Skeletal muscle cell (primary cell): ENCODE data around the gene PROX1.

ENCODE experiments used
- DNase-seq: peaks from one replicate; pipeline ENCODE4 v3.0.0-alpha.2; 2010; ENCODE audit warnings: low read depth
- H3K4me3 ChIP-seq: 2 replicates; pipeline ENCODE4 v1.5.1; 2011; ENCODE audit warnings: low read depth, mild to moderate bottlenecking, control low read depth, low read length, moderate library complexity

PROX1 gene

GRCh38 chr1:214014730-214015129 is 27.0 kb downstream of the PROX1 start:
- DNase-seq, result no peak

GRCh38 chr1:214017191-214017982 is 29.6 kb downstream of the PROX1 start:
- no peak overlapping the region for H3K4me3 ChIP-seq
- DNase-seq, result no peak

More at GRCh38 chr1:214014730-214015129, 27.0 kb downstream of the PROX1 start:
- H3K4me3 ChIP-seq, result no peak overlapping the region

- no peak overlapping the region for H3K4me3 ChIP-seq
- DNase-seq, result no peak
Observed at GRCh38 chr1:214018386-214019268, 30.9 kb downstream of the PROX1 start.

GRCh38 chr1:214019499-214019898 is 31.7 kb downstream of the PROX1 start:
- DNase-seq, result no peak
- H3K4me3 ChIP-seq, result no peak overlapping the region

GRCh38 chr1:214021321-214021720 is 33.5 kb downstream of the PROX1 start:
- no peak overlapping the region for H3K4me3 ChIP-seq
- no peak for DNase-seq

GRCh38 chr1:214022229-214022791 is 34.5 kb downstream of the PROX1 start:
- DNase-seq, result no peak
- no peak overlapping the region for H3K4me3 ChIP-seq

- H3K4me3 ChIP-seq, result no peak overlapping the region
- DNase-seq, result no peak
Observed at GRCh38 chr1:214022810-214023425, 35.1 kb downstream of the PROX1 start.

GRCh38 chr1:214026985-214027384 is 39.2 kb downstream of the PROX1 start:
- no peak for DNase-seq
- H3K4me3 ChIP-seq, result no peak overlapping the region

- DNase-seq, result no peak
- no peak overlapping the region for H3K4me3 ChIP-seq
Observed at GRCh38 chr1:214027498-214027897, 39.7 kb downstream of the PROX1 start.

- DNase-seq, result no peak
- no peak overlapping the region for H3K4me3 ChIP-seq
Observed at GRCh38 chr1:214028095-214028494, 40.3 kb downstream of the PROX1 start.

- H3K4me3 ChIP-seq, result no peak overlapping the region
- no peak for DNase-seq
Observed at GRCh38 chr1:214028649-214029406, 41.1 kb downstream of the PROX1 start.

GRCh38 chr1:214029796-214030195 is 42.0 kb downstream of the PROX1 start:
- no peak overlapping the region for H3K4me3 ChIP-seq
- DNase-seq, result peak; percentile 15

GRCh38 chr1:214031267-214031650 is 43.5 kb downstream of the PROX1 start:
- DNase-seq, result no peak

GRCh38 chr1:214037468-214037867 is 49.7 kb downstream of the PROX1 start:
- DNase-seq, result no peak

More at GRCh38 chr1:214031267-214031650, 43.5 kb downstream of the PROX1 start:
- H3K4me3 ChIP-seq, result no peak overlapping the region

GRCh38 chr1:214039394-214040018 is 51.7 kb downstream of the PROX1 start:
- no peak overlapping the region for H3K4me3 ChIP-seq
- no peak for DNase-seq

More at GRCh38 chr1:214037468-214037867, 49.7 kb downstream of the PROX1 start:
- no peak overlapping the region for H3K4me3 ChIP-seq

GRCh38 chr1:214043167-214043566 is 55.4 kb downstream of the PROX1 start:
- no peak overlapping the region for H3K4me3 ChIP-seq
- no peak for DNase-seq

- no peak for DNase-seq
- no peak overlapping the region for H3K4me3 ChIP-seq
Observed at GRCh38 chr1:214044438-214045214, 56.9 kb downstream of the PROX1 start.
